Measurements from ENCODE around the gene TBL1X.
A peak's percentile ranks its signal among the peaks of the same experiment; 100 is the strongest.

The TBL1X gene

GRCh38 chrX:9628779-9629493 lies 164.1 kb downstream of the TBL1X start:
- no peak for DNase-seq (ENCODE audit: low read depth)

GRCh38 chrX:9634551-9634950 lies 169.7 kb downstream of the TBL1X start:
- no peak for DNase-seq (ENCODE audit: low read depth)

- no peak for DNase-seq (ENCODE audit: low read depth)
Measured at GRCh38 chrX:9635368-9635767, 170.5 kb downstream of the TBL1X start.

- DNase-seq (ENCODE audit: low read depth) = no peak
Measured at GRCh38 chrX:9635803-9636202, 170.9 kb downstream of the TBL1X start.

GRCh38 chrX:9638871-9639270 lies 174.0 kb downstream of the TBL1X start:
- no peak for DNase-seq (ENCODE audit: low read depth)

- DNase-seq (ENCODE audit: low read depth) = no peak
Measured at GRCh38 chrX:9642270-9642995, 177.6 kb downstream of the TBL1X start.

GRCh38 chrX:9643807-9644206 lies 178.9 kb downstream of the TBL1X start:
- DNase-seq (ENCODE audit: low read depth) = no peak

- DNase-seq (ENCODE audit: low read depth) = no peak
Measured at GRCh38 chrX:9644335-9644734, 179.5 kb downstream of the TBL1X start.

- peak; percentile 12 for DNase-seq (ENCODE audit: low read depth)
Measured at GRCh38 chrX:9646471-9647224, 181.8 kb downstream of the TBL1X start.

GRCh38 chrX:9647431-9647830 lies 182.6 kb downstream of the TBL1X start:
- no peak for DNase-seq (ENCODE audit: low read depth)

GRCh38 chrX:9650091-9650490 lies 185.2 kb downstream of the TBL1X start:
- no peak for DNase-seq (ENCODE audit: low read depth)

- no peak for DNase-seq (ENCODE audit: low read depth)
Measured at GRCh38 chrX:9651737-9652136, 186.9 kb downstream of the TBL1X start.

GRCh38 chrX:9654929-9655328 lies 190.1 kb downstream of the TBL1X start:
- no peak for DNase-seq (ENCODE audit: low read depth)

GRCh38 chrX:9656277-9656676 lies 191.4 kb downstream of the TBL1X start:
- peak; percentile 46 for DNase-seq (ENCODE audit: low read depth)

GRCh38 chrX:9656871-9657270 lies 192.0 kb downstream of the TBL1X start:
- DNase-seq (ENCODE audit: low read depth) = no peak

- DNase-seq (ENCODE audit: low read depth) = no peak
Measured at GRCh38 chrX:9657590-9658256, 192.9 kb downstream of the TBL1X start.

- DNase-seq (ENCODE audit: low read depth) = no peak
Measured at GRCh38 chrX:9658409-9658808, 193.6 kb downstream of the TBL1X start.

- no peak for DNase-seq (ENCODE audit: low read depth)
Measured at GRCh38 chrX:9659571-9660195, 194.8 kb downstream of the TBL1X start.

GRCh38 chrX:9662148-9662547 lies 197.3 kb downstream of the TBL1X start:
- DNase-seq (ENCODE audit: low read depth) = peak; percentile 58

- DNase-seq (ENCODE audit: low read depth) = no peak
Measured at GRCh38 chrX:9663216-9663615, 198.4 kb downstream of the TBL1X start.

GRCh38 chrX:9664224-9664623 lies 199.4 kb downstream of the TBL1X start:
- no peak for DNase-seq (ENCODE audit: low read depth)

- no peak for DNase-seq (ENCODE audit: low read depth)
Measured at GRCh38 chrX:9665113-9665512, 200.3 kb downstream of the TBL1X start.
